Activated naive CD8-positive, alpha-beta T cell treated with anti-CD3 and anti-CD28 coated beads, Interleukin-2, amount 50 U/mL, for 24 hours (primary cell): ENCODE data around the gene AGR3.

ENCODE experiments used
- ATAC-seq: fragments of 150-1000 bp; cut with Tn5 transposase; one replicate; pipeline ENCODE4 v1.10.0; 2021
- DNase-seq: peaks from one replicate; pipeline ENCODE4 v3.0.0; 2021
- H3K27ac Mint-ChIP-seq: one replicate; pipeline ENCODE4 v1.8.0; 2021; ENCODE audit warnings: mild to moderate bottlenecking, mixed read lengths
- H3K27me3 Mint-ChIP-seq: one replicate; pipeline ENCODE4 v1.8.0; 2021; ENCODE audit warnings: mixed read lengths
- H3K36me3 Mint-ChIP-seq: one replicate; pipeline ENCODE4 v1.8.0; 2021; ENCODE audit warnings: low read depth, mixed read lengths
- H3K4me1 Mint-ChIP-seq: one replicate; pipeline ENCODE4 v1.8.0; 2021; ENCODE audit warnings: mixed read lengths
- H3K4me3 Mint-ChIP-seq: one replicate; pipeline ENCODE4 v1.8.0; 2021; ENCODE audit warnings: mild to moderate bottlenecking, moderate library complexity, mixed read lengths
- H3K9me3 Mint-ChIP-seq: one replicate; pipeline ENCODE4 v1.8.0; 2021; ENCODE audit warnings: mixed read lengths

The AGR3 gene

GRCh38 chr7:16913643-16914042 lies 31.9 kb upstream of the AGR3 start:
- no peak overlapping the region for H3K27ac Mint-ChIP-seq
- DNase-seq (no peak), ATAC-seq (no peak)
- H3K27me3 Mint-ChIP-seq, result peaks cover 7% of the 10 kb centered on the region
- no peaks in the 10 kb centered on the region for H3K36me3 Mint-ChIP-seq
- no peak overlapping the region for H3K4me3 Mint-ChIP-seq
- peaks cover 12% of the 10 kb centered on the region for H3K4me1 Mint-ChIP-seq
- no peaks in the 10 kb centered on the region for H3K9me3 Mint-ChIP-seq

DNA sequence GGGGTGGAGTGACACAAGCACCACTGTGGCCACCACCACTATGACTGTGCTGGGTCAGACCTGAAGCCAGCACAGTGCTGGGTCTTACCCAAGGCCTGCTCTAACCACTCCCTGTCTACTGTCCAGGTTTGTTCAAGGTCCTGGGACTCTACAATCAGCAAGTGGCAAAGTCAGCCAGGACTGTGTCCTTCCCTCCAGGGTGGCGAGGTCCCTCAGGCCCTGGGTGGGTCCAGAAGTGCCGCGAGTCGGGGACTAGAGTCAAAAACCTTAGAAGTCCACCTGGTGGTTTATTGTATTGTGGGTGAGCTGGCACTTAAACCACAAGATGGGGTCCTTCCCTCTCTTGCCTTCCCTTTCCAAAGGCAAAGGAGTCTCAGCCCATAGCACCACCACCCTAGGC lies 30.8 kb upstream of the AGR3 start:
- ATAC-seq (no peak), DNase-seq (no peak)
- Mint-ChIP-seq H3K27me3 (peaks cover 9% of the 10 kb centered on the region), H3K9me3 (no peaks in the 10 kb centered on the region), H3K4me3 (no peak overlapping the region), H3K4me1 (peaks cover 12% of the 10 kb centered on the region), H3K36me3 (no peaks in the 10 kb centered on the region), H3K27ac (no peak overlapping the region)

- no peak for ATAC-seq
- Mint-ChIP-seq H3K27ac (no peak overlapping the region), H3K4me3 (no peak overlapping the region), H3K4me1 (no peaks in the 10 kb centered on the region), H3K9me3 (no peaks in the 10 kb centered on the region), H3K36me3 (no peaks in the 10 kb centered on the region), H3K27me3 (peaks cover 6% of the 10 kb centered on the region)
- DNase-seq, result no peak
Observed at GRCh38 chr7:16908561-16908960, 26.8 kb upstream of the AGR3 start.

GRCh38 chr7:16905300-16906044 lies 23.7 kb upstream of the AGR3 start:
- H3K9me3 Mint-ChIP-seq, result peaks cover 10% of the 10 kb centered on the region
- ATAC-seq (no peak), DNase-seq (no peak)
- no peaks in the 10 kb centered on the region for H3K4me1 Mint-ChIP-seq
- H3K27ac Mint-ChIP-seq, result no peak overlapping the region
- H3K27me3 Mint-ChIP-seq, result peaks cover 6% of the 10 kb centered on the region
- H3K36me3 Mint-ChIP-seq, result peaks cover 2% of the 10 kb centered on the region
- H3K4me3 Mint-ChIP-seq, result no peak overlapping the region

- no peak for ATAC-seq
- Mint-ChIP-seq H3K36me3 (peaks cover 2% of the 10 kb centered on the region), H3K4me1 (no peaks in the 10 kb centered on the region), H3K27me3 (peaks cover 2% of the 10 kb centered on the region), H3K9me3 (peaks cover 10% of the 10 kb centered on the region), H3K27ac (no peak overlapping the region), H3K4me3 (no peak overlapping the region)
- no peak for DNase-seq
Observed at GRCh38 chr7:16904076-16904475, 22.3 kb upstream of the AGR3 start.

DNA sequence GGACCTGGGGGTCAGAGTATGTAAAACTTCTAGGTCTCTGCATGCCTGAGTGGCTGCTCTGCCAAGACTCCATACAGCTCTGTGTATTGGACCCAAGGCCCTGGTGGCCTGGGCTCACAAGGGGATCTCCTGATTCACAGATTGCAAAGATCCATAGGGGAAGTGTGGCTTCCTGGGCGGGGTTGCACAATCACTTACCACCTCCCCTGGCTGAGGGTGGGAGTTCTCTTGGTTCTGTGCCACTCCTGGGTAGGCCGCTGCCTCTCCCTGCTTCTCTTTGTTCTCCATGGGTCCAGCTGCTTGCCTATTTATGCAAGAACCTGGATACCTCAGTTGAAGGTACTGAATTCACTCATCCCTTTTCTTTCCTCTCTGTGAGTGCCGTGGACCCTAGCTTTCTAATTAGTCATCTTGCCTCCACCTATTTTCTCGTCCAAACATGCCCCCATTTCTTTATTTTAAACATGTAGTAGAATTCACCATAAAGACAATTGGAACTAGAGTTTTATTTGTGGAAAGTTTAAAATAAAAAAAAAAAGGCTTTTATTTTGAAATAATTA lies 18.5 kb upstream of the AGR3 start:
- ATAC-seq (no peak), DNase-seq (no peak)
- no peak overlapping the region for H3K4me3 Mint-ChIP-seq
- no peak overlapping the region for H3K27ac Mint-ChIP-seq
- no peaks in the 10 kb centered on the region for H3K27me3 Mint-ChIP-seq
- peaks cover 2% of the 10 kb centered on the region for H3K36me3 Mint-ChIP-seq
- H3K4me1 Mint-ChIP-seq, result no peaks in the 10 kb centered on the region
- H3K9me3 Mint-ChIP-seq, result peaks cover 10% of the 10 kb centered on the region

DNA sequence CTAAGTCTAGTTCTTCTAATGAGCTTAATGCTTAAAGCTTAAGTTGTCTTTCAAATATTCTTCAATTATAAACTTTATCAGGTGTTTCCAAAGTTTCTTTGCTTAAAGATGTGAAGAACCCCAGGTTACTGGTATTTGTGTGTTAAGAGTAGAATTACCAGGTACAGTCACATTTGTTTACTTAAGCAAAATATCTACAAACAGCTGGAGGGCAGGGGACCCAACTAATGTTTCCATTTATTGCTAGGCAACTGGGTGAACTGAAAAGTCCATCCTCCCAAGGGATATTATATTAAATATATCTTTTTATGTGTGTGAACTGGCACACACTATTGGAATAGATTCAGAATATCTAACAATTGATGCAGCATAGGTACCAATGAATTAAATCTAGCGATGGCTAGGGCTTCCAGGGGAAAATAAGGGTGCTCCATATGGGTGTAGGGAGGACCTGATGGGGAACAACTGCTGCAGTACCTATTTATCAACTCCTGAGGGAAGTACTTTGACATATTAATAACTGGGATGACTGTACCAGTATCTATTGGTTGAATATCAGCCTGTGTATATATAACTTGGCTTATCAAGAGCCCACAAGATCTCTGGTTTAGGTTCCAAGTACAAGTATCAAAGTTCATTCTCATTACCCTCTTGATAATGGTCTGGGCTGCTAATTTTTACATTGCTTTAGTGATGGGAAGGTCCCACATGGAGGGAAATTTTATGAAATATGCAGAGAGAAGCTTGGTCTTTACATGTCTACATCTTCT lies 10.3 kb upstream of the AGR3 start:
- Mint-ChIP-seq H3K4me1 (no peaks in the 10 kb centered on the region), H3K27me3 (no peaks in the 10 kb centered on the region), H3K27ac (no peak overlapping the region), H3K9me3 (no peaks in the 10 kb centered on the region), H3K36me3 (no peaks in the 10 kb centered on the region), H3K4me3 (no peak overlapping the region)
- ATAC-seq (no peak), DNase-seq (no peak)

DNA sequence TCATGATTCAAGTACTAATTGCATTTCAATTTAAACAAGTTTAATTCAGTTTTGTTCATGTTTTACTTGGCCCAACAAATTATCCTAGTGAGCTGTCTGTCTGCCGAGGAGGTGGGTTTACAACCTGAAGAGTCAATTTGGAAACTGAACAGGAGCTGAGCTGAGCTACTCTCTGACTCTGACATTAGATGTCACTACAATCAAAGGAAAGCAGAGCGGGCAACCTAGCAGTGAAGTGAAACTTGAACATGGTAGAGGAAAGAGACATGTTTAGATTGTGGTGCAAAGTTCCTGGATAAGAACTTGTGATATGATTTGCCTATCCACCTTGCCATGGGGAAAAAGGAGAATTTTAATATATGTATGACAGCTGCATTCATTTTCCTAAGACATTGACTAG lies 9.6 kb upstream of the AGR3 start:
- peak; percentile 71 for ATAC-seq
- no peaks in the 10 kb centered on the region for H3K9me3 Mint-ChIP-seq
- no peaks in the 10 kb centered on the region for H3K36me3 Mint-ChIP-seq
- H3K27ac Mint-ChIP-seq, result no peak overlapping the region
- peak; percentile 7 for DNase-seq
- H3K4me3 Mint-ChIP-seq, result no peak overlapping the region
- no peaks in the 10 kb centered on the region for H3K27me3 Mint-ChIP-seq
- H3K4me1 Mint-ChIP-seq, result no peaks in the 10 kb centered on the region

- Mint-ChIP-seq H3K27me3 (no peaks in the 10 kb centered on the region), H3K27ac (no peak overlapping the region), H3K36me3 (no peaks in the 10 kb centered on the region), H3K4me1 (no peaks in the 10 kb centered on the region), H3K9me3 (no peaks in the 10 kb centered on the region), H3K4me3 (no peak overlapping the region)
- DNase-seq, result no peak
- peak; percentile 68 for ATAC-seq
Observed at GRCh38 chr7:16889851-16890415, 8.2 kb upstream of the AGR3 start.

DNA sequence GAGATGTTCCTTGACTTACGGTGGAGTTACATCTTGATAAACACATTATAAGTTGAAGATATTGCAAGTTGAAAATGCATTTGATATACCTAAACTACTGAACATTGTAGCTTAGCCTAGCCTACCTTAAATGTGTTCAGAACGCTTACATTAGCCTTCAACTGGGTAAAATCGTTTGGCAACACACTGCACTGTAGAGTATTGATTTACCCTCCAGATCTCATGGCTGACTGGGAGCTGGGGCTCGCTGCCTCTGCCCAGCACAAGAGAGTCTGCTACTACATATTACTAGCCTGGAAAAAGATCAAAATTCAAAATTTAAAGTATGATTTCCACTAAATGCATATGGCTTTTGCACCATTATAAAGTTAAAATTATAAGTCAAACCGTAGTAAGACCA lies 7.5 kb upstream of the AGR3 start:
- no peak for ATAC-seq
- Mint-ChIP-seq H3K36me3 (no peaks in the 10 kb centered on the region), H3K27me3 (no peaks in the 10 kb centered on the region), H3K4me3 (no peak overlapping the region), H3K27ac (no peak overlapping the region), H3K4me1 (no peaks in the 10 kb centered on the region), H3K9me3 (no peaks in the 10 kb centered on the region)
- DNase-seq, result no peak

DNA sequence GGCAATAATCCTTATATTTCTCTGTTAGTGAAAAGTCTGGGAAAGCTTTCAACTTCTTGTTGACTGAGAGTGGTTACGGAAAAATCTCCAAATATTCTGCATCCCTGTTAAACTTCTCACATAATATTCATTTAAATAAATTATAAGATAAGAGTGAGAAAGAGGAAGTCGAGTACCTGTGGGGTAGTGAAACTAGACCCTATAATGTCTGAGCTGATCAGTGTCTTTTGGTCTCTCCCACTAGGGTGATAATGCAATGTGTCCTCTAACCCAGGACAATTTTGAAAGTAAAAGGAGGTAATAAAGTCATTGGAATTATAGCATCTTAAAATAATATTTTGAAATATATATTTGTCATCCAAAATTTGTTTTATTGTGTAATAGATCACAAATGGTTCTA lies 2.1 kb upstream of the AGR3 start:
- no peak for ATAC-seq
- H3K4me3 Mint-ChIP-seq, result no peak overlapping the region
- DNase-seq, result no peak
- no peaks in the 10 kb centered on the region for H3K36me3 Mint-ChIP-seq
- no peaks in the 10 kb centered on the region for H3K9me3 Mint-ChIP-seq
- H3K4me1 Mint-ChIP-seq, result no peaks in the 10 kb centered on the region
- H3K27me3 Mint-ChIP-seq, result no peaks in the 10 kb centered on the region
- no peak overlapping the region for H3K27ac Mint-ChIP-seq

DNA sequence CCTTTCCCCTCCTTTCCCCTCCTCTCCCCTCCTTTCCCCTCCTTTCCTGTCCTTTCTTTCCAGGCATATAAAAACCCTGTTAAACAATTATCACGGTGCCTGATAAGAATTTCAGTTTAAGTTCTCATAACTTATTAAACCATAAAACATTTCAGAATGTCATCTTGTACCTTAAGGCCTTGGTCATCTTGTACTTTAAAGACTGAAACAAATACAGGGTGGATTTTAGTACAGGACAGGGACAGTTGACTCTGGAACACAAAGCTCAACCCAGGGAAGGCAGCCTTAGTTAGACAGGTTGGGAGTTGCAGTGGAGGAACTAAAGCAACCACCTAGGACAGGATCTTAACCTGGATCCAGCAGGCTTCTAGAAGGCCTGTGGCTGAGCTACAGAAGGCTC lies 1.2 kb downstream of the AGR3 start:
- no peaks in the 10 kb centered on the region for H3K27me3 Mint-ChIP-seq
- no peak overlapping the region for H3K27ac Mint-ChIP-seq
- no peaks in the 10 kb centered on the region for H3K4me1 Mint-ChIP-seq
- H3K9me3 Mint-ChIP-seq, result no peaks in the 10 kb centered on the region
- no peaks in the 10 kb centered on the region for H3K36me3 Mint-ChIP-seq
- no peak for ATAC-seq
- no peak for DNase-seq
- H3K4me3 Mint-ChIP-seq, result no peak overlapping the region

DNA sequence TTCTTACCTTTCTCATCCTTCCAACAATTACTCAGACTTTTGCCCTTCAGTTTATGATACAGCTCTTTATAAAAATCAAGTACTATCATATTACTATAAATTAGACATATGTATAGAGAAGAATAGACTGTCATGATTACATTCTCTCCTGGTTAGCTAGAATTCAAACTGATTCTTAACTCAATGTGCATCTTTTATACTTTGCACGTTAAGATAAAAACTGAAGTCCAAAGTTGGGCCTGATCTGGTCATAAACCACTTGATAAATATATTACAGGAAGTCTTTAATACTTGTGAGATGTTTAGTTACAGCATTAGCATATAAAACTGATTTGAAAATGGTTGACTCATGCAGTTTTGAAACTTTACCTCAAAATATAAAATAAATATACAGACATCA lies 2.6 kb downstream of the AGR3 start:
- ATAC-seq, result no peak
- H3K27me3 Mint-ChIP-seq, result no peaks in the 10 kb centered on the region
- H3K27ac Mint-ChIP-seq, result no peak overlapping the region
- no peaks in the 10 kb centered on the region for H3K9me3 Mint-ChIP-seq
- no peaks in the 10 kb centered on the region for H3K4me1 Mint-ChIP-seq
- H3K4me3 Mint-ChIP-seq, result no peak overlapping the region
- no peak for DNase-seq
- H3K36me3 Mint-ChIP-seq, result no peaks in the 10 kb centered on the region

GRCh38 chr7:16875861-16876260 lies 5.9 kb downstream of the AGR3 start:
- no peaks in the 10 kb centered on the region for H3K4me1 Mint-ChIP-seq
- DNase-seq, result no peak
- no peak for ATAC-seq
- H3K4me3 Mint-ChIP-seq, result no peak overlapping the region
- peaks cover 9% of the 10 kb centered on the region for H3K9me3 Mint-ChIP-seq
- H3K36me3 Mint-ChIP-seq, result no peaks in the 10 kb centered on the region
- peaks cover 4% of the 10 kb centered on the region for H3K27me3 Mint-ChIP-seq
- H3K27ac Mint-ChIP-seq, result no peak overlapping the region

GRCh38 chr7:16874066-16874465 lies 7.7 kb downstream of the AGR3 start:
- no peak for ATAC-seq
- H3K9me3 Mint-ChIP-seq, result peaks cover 9% of the 10 kb centered on the region

More at GRCh38 chr7:16874066-16874465, 7.7 kb downstream of the AGR3 start:
- DNase-seq, result no peak
- H3K27me3 Mint-ChIP-seq, result peaks cover 6% of the 10 kb centered on the region
- H3K4me1 Mint-ChIP-seq, result no peaks in the 10 kb centered on the region
- no peak overlapping the region for H3K4me3 Mint-ChIP-seq
- H3K36me3 Mint-ChIP-seq, result no peaks in the 10 kb centered on the region
- H3K27ac Mint-ChIP-seq, result no peak overlapping the region
